DMS53 treated with DMSO at 0.1 percent for 48 hours (cell line): Measurements from ENCODE around the gene SLC25A21.

Experiments
- DNase-seq: peaks from one replicate; lab custom pipeline; 2025; ENCODE audit not compliant: unreplicated experiment; lab: John Stamatoyannopoulos, UW

SLC25A21 gene

GRCh38 chr14:37144729-37145363, 27.6 kb downstream of the SLC25A21 start:
- no peak for DNase-seq

GRCh38 chr14:37143475-37143874, 28.9 kb downstream of the SLC25A21 start:
- no peak for DNase-seq

GRCh38 chr14:37142835-37143401, 29.5 kb downstream of the SLC25A21 start:
- no peak for DNase-seq

- DNase-seq: no peak
These were observed 32.2 kb downstream of the SLC25A21 start for GRCh38 chr14:37140176-37140575.

GRCh38 chr14:37139710-37140109, 32.7 kb downstream of the SLC25A21 start:
- no peak for DNase-seq

GRCh38 chr14:37138898-37139297, 33.5 kb downstream of the SLC25A21 start:
- no peak for DNase-seq

- no peak for DNase-seq
These were observed 39.0 kb downstream of the SLC25A21 start for GRCh38 chr14:37133284-37133913.

- DNase-seq: no peak
These were observed 41.2 kb downstream of the SLC25A21 start for GRCh38 chr14:37131205-37131604.

- no peak for DNase-seq
These were observed 43.4 kb downstream of the SLC25A21 start for GRCh38 chr14:37129047-37129446.

- DNase-seq: no peak
These were observed 47.8 kb downstream of the SLC25A21 start for GRCh38 chr14:37124614-37125013.

GRCh38 chr14:37122919-37123639, 49.3 kb downstream of the SLC25A21 start:
- no peak for DNase-seq

- DNase-seq: peak; percentile 37
These were observed 50.1 kb downstream of the SLC25A21 start for GRCh38 chr14:37122288-37122687.

- no peak for DNase-seq
These were observed 53.6 kb downstream of the SLC25A21 start for GRCh38 chr14:37118673-37119366.

- DNase-seq: peak; percentile 6
These were observed 55.2 kb downstream of the SLC25A21 start for GRCh38 chr14:37116933-37117849.

- no peak for DNase-seq
These were observed 57.0 kb downstream of the SLC25A21 start for GRCh38 chr14:37115406-37115805.

GRCh38 chr14:37114559-37114958, 57.8 kb downstream of the SLC25A21 start:
- no peak for DNase-seq

- DNase-seq: no peak
These were observed 58.4 kb downstream of the SLC25A21 start for GRCh38 chr14:37114002-37114401.

GRCh38 chr14:37098132-37098531, 74.3 kb downstream of the SLC25A21 start:
- DNase-seq: no peak

GRCh38 chr14:37094502-37094901, 77.9 kb downstream of the SLC25A21 start:
- no peak for DNase-seq

GRCh38 chr14:37093364-37093763, 79.0 kb downstream of the SLC25A21 start:
- DNase-seq: no peak
